SK-N-SH treated with all-trans-retinoic acid at 6 μM for 48 hours (cell line): Measurements from ENCODE around the gene ZNF318.

ENCODE experiments used
- ATAC-seq: fragments of 200-7000 bp; cut with Tn5 transposase; 3 replicates; pipeline ENCODE4 v1.9.1; 2020; ENCODE audit warnings: mild to moderate bottlenecking, moderate library complexity
- ARNTL ChIP-seq: fragments of 450-650 bp; formaldehyde crosslinking; IDR thresholded peaks from 2 replicates; pipeline ENCODE4 v1.5.0; 2020; ENCODE audit warnings: low read depth, mild to moderate bottlenecking, moderate library complexity, borderline replicate concordance
- BACH2 ChIP-seq: fragments of 250-450 bp; sonication (Bioruptor Pico); IDR thresholded peaks from 2 replicates; pipeline ENCODE4 v1.9.0; 2021; ENCODE audit warnings: mild to moderate bottlenecking, borderline replicate concordance
- CREB5 ChIP-seq: fragments of 250-450 bp; sonication (Bioruptor Pico); IDR thresholded peaks from 2 replicates; pipeline ENCODE4 v1.5.1; 2020; ENCODE audit warnings: low read depth, mild to moderate bottlenecking, moderate library complexity
- CSDC2 ChIP-seq: fragments of 250-450 bp; sonication (Bioruptor Pico); IDR thresholded peaks from 2 replicates; pipeline ENCODE4 v1.5.0; 2020; ENCODE audit warnings: mild to moderate bottlenecking, moderate library complexity
- CSRNP3 ChIP-seq: fragments of 250-450 bp; sonication (Bioruptor Pico); IDR thresholded peaks from 2 replicates; pipeline ENCODE4 v1.5.1; 2021; ENCODE audit warnings: mild to moderate bottlenecking, moderate library complexity
- GLIS3 ChIP-seq: fragments of 250-450 bp; sonication (Bioruptor Pico); IDR thresholded peaks from 2 replicates; pipeline ENCODE4 v1.5.0; 2020; ENCODE audit warnings: mild to moderate bottlenecking, moderate library complexity
- ISL1 ChIP-seq: fragments of 250-450 bp; sonication (Bioruptor Pico); IDR thresholded peaks from 2 replicates; pipeline ENCODE4 v2.1.2; 2022; ENCODE audit warnings: mild to moderate bottlenecking, moderate library complexity
- OSR1 ChIP-seq: fragments of 250-450 bp; sonication (Bioruptor Pico); IDR thresholded peaks from 2 replicates; pipeline ENCODE4 v1.8.0; 2022; ENCODE audit warnings: moderate library complexity, mild to moderate bottlenecking, inconsistent platforms
- PATZ1 ChIP-seq: fragments of 250-450 bp; sonication (Bioruptor Pico); IDR thresholded peaks from 2 replicates; pipeline ENCODE4 v1.8.0; 2020; ENCODE audit warnings: mild to moderate bottlenecking, moderate library complexity, borderline replicate concordance
- POU6F1 ChIP-seq: fragments of 250-450 bp; sonication (Bioruptor Pico); IDR thresholded peaks from 2 replicates; pipeline ENCODE4 v1.8.0; 2021; ENCODE audit warnings: low read depth, mild to moderate bottlenecking, moderate library complexity, borderline replicate concordance
- PPARA ChIP-seq: fragments of 250-450 bp; sonication (Bioruptor Pico); IDR thresholded peaks from 2 replicates; pipeline ENCODE4 v1.5.0; 2020; ENCODE audit warnings: mild to moderate bottlenecking, borderline replicate concordance
- RARB ChIP-seq: fragments of 250-450 bp; sonication (Bioruptor Pico); IDR thresholded peaks from 2 replicates; pipeline ENCODE4 v1.8.0; 2021; ENCODE audit warnings: mild to moderate bottlenecking, moderate library complexity
- SNAI2 ChIP-seq: fragments of 250-450 bp; sonication (Bioruptor Pico); IDR thresholded peaks from 2 replicates; pipeline ENCODE4 v1.5.0; 2020; ENCODE audit warnings: mild to moderate bottlenecking, moderate library complexity
- TOX ChIP-seq: fragments of 250-450 bp; sonication (Bioruptor Pico); IDR thresholded peaks from 2 replicates; pipeline ENCODE4 v1.8.0; 2021; ENCODE audit warnings: mild to moderate bottlenecking, moderate library complexity, borderline replicate concordance
- TSHZ2 ChIP-seq: fragments of 250-450 bp; sonication (Bioruptor Pico); IDR thresholded peaks from 2 replicates; pipeline ENCODE4 v1.5.0; 2020; ENCODE audit warnings: mild to moderate bottlenecking, moderate library complexity
- ZC3H10 ChIP-seq: fragments of 250-450 bp; sonication (Bioruptor Pico); IDR thresholded peaks from 2 replicates; pipeline ENCODE4 v1.5.1; 2021; ENCODE audit warnings: mild to moderate bottlenecking, moderate library complexity
- ZFP3 ChIP-seq: fragments of 250-450 bp; sonication (Bioruptor Pico); IDR thresholded peaks from 2 replicates; pipeline ENCODE4 v1.5.0; 2020; ENCODE audit warnings: mild to moderate bottlenecking, moderate library complexity
- ZFP30 ChIP-seq: fragments of 450-650 bp; formaldehyde crosslinking; IDR thresholded peaks from 2 replicates; pipeline ENCODE4 v1.5.0; 2022; ENCODE audit warnings: mild to moderate bottlenecking, moderate library complexity
- ZNF565 ChIP-seq: fragments of 450-650 bp; formaldehyde crosslinking; conservative IDR thresholded peaks from 2 replicates; pipeline ENCODE4 v1.5.0; 2020; ENCODE audit warnings: low read depth, mild to moderate bottlenecking, moderate library complexity
- ZNF70 ChIP-seq: fragments of 450-650 bp; formaldehyde crosslinking; IDR thresholded peaks from 2 replicates; pipeline ENCODE4 v1.5.0; 2020; ENCODE audit warnings: mild to moderate bottlenecking, moderate library complexity
- ZNF8 ChIP-seq: fragments of 450-650 bp; formaldehyde crosslinking; IDR thresholded peaks from 2 replicates; pipeline ENCODE4 v1.5.0; 2020; ENCODE audit warnings: mild to moderate bottlenecking, moderate library complexity

ZNF318 gene

GRCh38 chr6:43328528-43328927 is 40.9 kb downstream of the ZNF318 start (continued):
- no peak for TF ChIP-seq ZNF8 (CRISPR knock-in tag)
- TF ChIP-seq ZFP30 (CRISPR knock-in tag), result no peak
- TF ChIP-seq ZFP3 (CRISPR knock-in tag), result no peak
- TF ChIP-seq GLIS3 (CRISPR knock-in tag), result no peak
- TF ChIP-seq CSDC2, result no peak
- no peak for TF ChIP-seq ZC3H10 (CRISPR knock-in tag)

GRCh38 chr6:43325876-43326275 is 43.6 kb downstream of the ZNF318 start:
- no peak for TF ChIP-seq ZNF70 (CRISPR knock-in tag)
- no peak for ATAC-seq

- TF ChIP-seq BACH2, result no peak
- no peak for TF ChIP-seq ZNF565 (CRISPR knock-in tag)
- TF ChIP-seq OSR1 (CRISPR knock-in tag), result no peak
- no peak for TF ChIP-seq RARB (CRISPR knock-in tag)
- TF ChIP-seq TSHZ2 (CRISPR knock-in tag), result no peak
- no peak for TF ChIP-seq TOX (CRISPR knock-in tag)
- no peak for TF ChIP-seq ZNF8 (CRISPR knock-in tag)
- ATAC-seq, result no peak
Observed at GRCh38 chr6:43318011-43318410, 51.4 kb downstream of the ZNF318 start.

- TF ChIP-seq BACH2 (no peak), ZFP30 (CRISPR knock-in tag) (no peak), ISL1 (CRISPR knock-in tag) (no peak), OSR1 (CRISPR knock-in tag) (no peak), ARNTL (CRISPR knock-in tag) (no peak), GLIS3 (CRISPR knock-in tag) (no peak), ZNF70 (CRISPR knock-in tag) (no peak), ZNF565 (CRISPR knock-in tag) (no peak), TOX (CRISPR knock-in tag) (no peak), ZC3H10 (CRISPR knock-in tag) (no peak), POU6F1 (CRISPR knock-in tag) (no peak), ZNF8 (CRISPR knock-in tag) (no peak), PATZ1 (CRISPR knock-in tag) (no peak), CSRNP3 (CRISPR knock-in tag) (no peak), CREB5 (CRISPR knock-in tag) (no peak), ZFP3 (CRISPR knock-in tag) (no peak), PPARA (no peak), RARB (CRISPR knock-in tag) (no peak), TSHZ2 (CRISPR knock-in tag) (no peak), SNAI2 (CRISPR knock-in tag) (no peak)
- ATAC-seq, result no peak
Observed at GRCh38 chr6:43313813-43314212, 55.6 kb downstream of the ZNF318 start.
